ENCODE data around the gene RNF113B. TPM values are rescaled to one million over a fixed set of nuclear protein-coding genes. Genes with fewer than 3 reads are reported as not detected.

RNF113B gene
- total and polyA plus RNA-seq, 2 experiments from 2014 or later = 0.19 TPM; not detected in 1

- TF ChIP-seq REST (IDR thresholded peaks at IDR 0.05; ENCODE audit: unreplicated experiment) (no peak), EZH2phosphoT487 (IDR thresholded peaks at IDR 0.05; ENCODE audit: unreplicated experiment) (no peak), ETS1 (IDR thresholded peaks at IDR 0.05) (no peak), EZH2 (IDR thresholded peaks at IDR 0.05; ENCODE audit: low read depth, unreplicated experiment) (no peak), JUNB (IDR thresholded peaks at IDR 0.05; ENCODE audit: unreplicated experiment) (no peak), CTCF (conservative IDR thresholded peaks at IDR 0.05; ENCODE audit: low read depth in 2 of 2) (no peak), STAT1 (IDR thresholded peaks at IDR 0.05; ENCODE audit: unreplicated experiment) (no peak), NANOG (IDR thresholded peaks at IDR 0.05; ENCODE audit: borderline replicate concordance) (no peak), ZNF114 (CRISPR knock-in tag; IDR thresholded peaks at IDR 0.05) (no peak), ZNF462 (CRISPR knock-in tag; IDR thresholded peaks at IDR 0.05) (no peak), ZNF331 (CRISPR knock-in tag; IDR thresholded peaks at IDR 0.05; ENCODE audit: low read depth) (no peak), POLR2AphosphoS5 (IDR thresholded peaks at IDR 0.05; ENCODE audit: low read depth) (no peak), CREB1 (CRISPR knock-in tag; IDR thresholded peaks at IDR 0.05; ENCODE audit: low read depth) (no peak)
- Histone ChIP-seq H3K27me3 (ENCODE audit: insufficient read depth) (peaks cover 31% of the 10 kb centered on the region), H2AFZ (peak overlapping the region; percentile 86), H3K4me1 (ENCODE audit: insufficient read depth) (peaks cover 24% of the 10 kb centered on the region), H3K79me2 (replicated peaks; ENCODE audit: insufficient read depth) (peaks cover 49% of the 10 kb centered on the region), H3K36me3 (ENCODE audit: insufficient read depth) (no peaks in the 10 kb centered on the region), H3K4me2 (peak overlapping the region; percentile 100), H4K20me1 (replicated peaks; ENCODE audit: insufficient read depth) (peaks cover 19% of the 10 kb centered on the region), H3K9me2 (ENCODE audit: insufficient read depth) (peaks cover 1% of the 10 kb centered on the region; the same call in 1 of the 2 replicates), H3F3A (replicated peaks; ENCODE audit: low read depth) (peaks cover 11% of the 10 kb centered on the region; the same call in 1 of the 2 replicates), H3K4me3 (peak overlapping the region; percentile 92), H3K27ac (ENCODE audit: low read depth) (no peak overlapping the region)
- Mint-ChIP-seq H3K4me3 (peak overlapping the region; percentile 87), H3K4me1 (peaks cover 36% of the 10 kb centered on the region), H3K36me3 (ENCODE audit: low read depth) (no peaks in the 10 kb centered on the region; the same call in 1 of the 3 replicates), H3K9me3 (no peaks in the 10 kb centered on the region), H3K27ac (no peak overlapping the region), H3K27me3 (ENCODE audit: insufficient read depth, low read depth, poor library complexity) (peaks cover 31% of the 10 kb centered on the region)
- peak; percentile 1; the same call in 2 of the 3 replicates for ATAC-seq
- DNase-seq (ENCODE audit: low spot score) = peak; percentile 53
Observed at GRCh38 chr13:98143601-98144026, 33.5 kb downstream of the RNF113B start.
